Activated naive CD4-positive, alpha-beta T cell treated with anti-CD3 and anti-CD28 coated beads, Interleukin-2, amount 50 U/mL, for 72 hours (primary cell): ENCODE results near the gene GPC5. TPM values are rescaled to one million over a fixed set of nuclear protein-coding genes. Genes with fewer than 3 reads are reported as not detected.

Experiments
- ATAC-seq, 2 donors: fragments of 150-1000 bp; cut with Tn5 transposase; 2 replicates each; pipeline ENCODE4 v1.10.0; 2021; ENCODE audit warnings: mild to moderate bottlenecking in 2 of 2, moderate library complexity in 2 of 2
- DNase-seq, 2 donors: peaks; one replicate each; pipeline ENCODE4 v3.0.0; 2021 to 2022; ENCODE audit warnings: low spot score in 2 of 2
- H3K27ac Mint-ChIP-seq, 2 donors: one replicate each; pipeline ENCODE4 v1.8.0; 2022; ENCODE audit warnings: mild to moderate bottlenecking in 2 of 2, mixed read lengths in 2 of 2
- H3K36me3 Mint-ChIP-seq, 2 donors: one replicate each; pipeline ENCODE4 v1.8.0; 2022; ENCODE audit warnings: mixed read lengths in 2 of 2
- H3K9me3 Mint-ChIP-seq, 2 donors: one replicate each; pipeline ENCODE4 v1.8.0; 2022; ENCODE audit warnings: mixed read lengths in 2 of 2
- total RNA-seq, 2 donors: library from RNA; stranded (reverse); gene quantifications; one replicate each; pipeline ENCODE4 v1.2.3, GENCODE V29; 2022

GPC5 gene
- total RNA-seq, 2 donors from 2014 or later, result 0.11 to 0.78 TPM

GRCh38 chr13:92590503-92590908 is 1192.1 kb downstream of the GPC5 start:
- Mint-ChIP-seq H3K27ac (no peak overlapping the region), H3K36me3 (peaks cover 0 to 15% of the 10 kb centered on the region in 2 donors), H3K9me3 (peaks cover 22 to 34% of the 10 kb centered on the region in 2 donors)
- DNase-seq (no peak), ATAC-seq (no peak)

- Mint-ChIP-seq H3K9me3 (peaks cover 17 to 33% of the 10 kb centered on the region in 2 donors), H3K27ac (no peak overlapping the region), H3K36me3 (peaks cover 0 to 15% of the 10 kb centered on the region in 2 donors)
- no peak for DNase-seq
- ATAC-seq, result no peak
Measured at GRCh38 chr13:92591117-92591516, 1192.7 kb downstream of the GPC5 start.

GRCh38 chr13:92592757-92593156 is 1194.3 kb downstream of the GPC5 start:
- ATAC-seq, result no peak
- Mint-ChIP-seq H3K36me3 (peaks cover 0 to 15% of the 10 kb centered on the region in 2 donors), H3K9me3 (peaks cover 17 to 30% of the 10 kb centered on the region in 2 donors)

GRCh38 chr13:92602560-92602959 is 1204.1 kb downstream of the GPC5 start:
- no peak overlapping the region for H3K27ac Mint-ChIP-seq
- DNase-seq (no peak), ATAC-seq (no peak)
- H3K36me3 Mint-ChIP-seq, result no peaks in the 10 kb centered on the region
- peaks cover 11 to 12% of the 10 kb centered on the region in 2 donors for H3K9me3 Mint-ChIP-seq

More at GRCh38 chr13:92592757-92593156, 1194.3 kb downstream of the GPC5 start:
- no peak overlapping the region for H3K27ac Mint-ChIP-seq
- no peak for DNase-seq

GRCh38 chr13:92609376-92609775 is 1211.0 kb downstream of the GPC5 start:
- no peaks in the 10 kb centered on the region for H3K36me3 Mint-ChIP-seq
- ATAC-seq, result no peak
- no peak overlapping the region for H3K27ac Mint-ChIP-seq
- DNase-seq, result no peak
- no peaks in the 10 kb centered on the region for H3K9me3 Mint-ChIP-seq

GRCh38 chr13:92612892-92613291 is 1214.5 kb downstream of the GPC5 start:
- ATAC-seq, result no peak
- H3K9me3 Mint-ChIP-seq, result no peaks in the 10 kb centered on the region
- DNase-seq, result no peak
- H3K27ac Mint-ChIP-seq, result no peak overlapping the region
- no peaks in the 10 kb centered on the region for H3K36me3 Mint-ChIP-seq

- ATAC-seq, result no peak
- no peaks in the 10 kb centered on the region for H3K36me3 Mint-ChIP-seq
- no peak overlapping the region for H3K27ac Mint-ChIP-seq
- H3K9me3 Mint-ChIP-seq, result no peaks in the 10 kb centered on the region
- DNase-seq, result no peak
Measured at GRCh38 chr13:92613921-92614320, 1215.5 kb downstream of the GPC5 start.

GRCh38 chr13:92621985-92622384 is 1223.6 kb downstream of the GPC5 start:
- Mint-ChIP-seq H3K9me3 (peaks cover 8 to 9% of the 10 kb centered on the region in 2 donors), H3K27ac (no peak overlapping the region)
- no peak for ATAC-seq

GRCh38 chr13:92622905-92623304 is 1224.5 kb downstream of the GPC5 start:
- H3K27ac Mint-ChIP-seq, result no peak overlapping the region
- no peak for DNase-seq
- no peaks in the 10 kb centered on the region for H3K36me3 Mint-ChIP-seq
- ATAC-seq, result no peak
- H3K9me3 Mint-ChIP-seq, result peaks cover 8 to 9% of the 10 kb centered on the region in 2 donors

More at GRCh38 chr13:92621985-92622384, 1223.6 kb downstream of the GPC5 start:
- no peak for DNase-seq
- no peaks in the 10 kb centered on the region for H3K36me3 Mint-ChIP-seq

GRCh38 chr13:92626274-92626673 is 1227.9 kb downstream of the GPC5 start:
- no peak for DNase-seq
- no peaks in the 10 kb centered on the region for H3K36me3 Mint-ChIP-seq
- H3K27ac Mint-ChIP-seq, result peak overlapping the region in 1 of 2 donors; percentile 16
- H3K9me3 Mint-ChIP-seq, result peaks cover 9 to 13% of the 10 kb centered on the region in 2 donors
- ATAC-seq, result no peak

- ATAC-seq, result no peak
Measured at GRCh38 chr13:92640936-92641335, 1242.5 kb downstream of the GPC5 start.

GRCh38 chr13:92649140-92649813 is 1250.9 kb downstream of the GPC5 start:
- Mint-ChIP-seq H3K27ac (no peak overlapping the region), H3K9me3 (peaks cover 0 to 6% of the 10 kb centered on the region in 2 donors), H3K36me3 (no peaks in the 10 kb centered on the region)
- DNase-seq, result no peak
- ATAC-seq, result no peak

More at GRCh38 chr13:92640936-92641335, 1242.5 kb downstream of the GPC5 start:
- Mint-ChIP-seq H3K9me3 (peaks cover 10 to 15% of the 10 kb centered on the region in 2 donors), H3K27ac (no peak overlapping the region), H3K36me3 (no peaks in the 10 kb centered on the region)
- no peak for DNase-seq

GRCh38 chr13:92656103-92656502 is 1257.7 kb downstream of the GPC5 start:
- H3K36me3 Mint-ChIP-seq, result no peaks in the 10 kb centered on the region
- ATAC-seq (no peak), DNase-seq (no peak)
- H3K27ac Mint-ChIP-seq, result no peak overlapping the region
- peaks cover 12 to 17% of the 10 kb centered on the region in 2 donors for H3K9me3 Mint-ChIP-seq

GRCh38 chr13:92656648-92657047 is 1258.2 kb downstream of the GPC5 start:
- ATAC-seq, result no peak
- Mint-ChIP-seq H3K9me3 (peaks cover 13 to 17% of the 10 kb centered on the region in 2 donors), H3K27ac (no peak overlapping the region), H3K36me3 (no peaks in the 10 kb centered on the region)
- DNase-seq, result no peak

- H3K27ac Mint-ChIP-seq, result no peak overlapping the region
- peaks cover 20 to 24% of the 10 kb centered on the region in 2 donors for H3K9me3 Mint-ChIP-seq
- no peaks in the 10 kb centered on the region for H3K36me3 Mint-ChIP-seq
- DNase-seq (no peak), ATAC-seq (no peak)
Measured at GRCh38 chr13:92657565-92657964, 1259.1 kb downstream of the GPC5 start.

GRCh38 chr13:92658293-92658692 is 1259.9 kb downstream of the GPC5 start:
- H3K9me3 Mint-ChIP-seq, result peaks cover 18 to 24% of the 10 kb centered on the region in 2 donors
- no peaks in the 10 kb centered on the region for H3K36me3 Mint-ChIP-seq
- DNase-seq (no peak), ATAC-seq (no peak)
- no peak overlapping the region for H3K27ac Mint-ChIP-seq

GRCh38 chr13:92661406-92661805 is 1263.0 kb downstream of the GPC5 start:
- H3K9me3 Mint-ChIP-seq, result peaks cover 16 to 18% of the 10 kb centered on the region in 2 donors
- H3K27ac Mint-ChIP-seq, result no peak overlapping the region
- H3K36me3 Mint-ChIP-seq, result no peaks in the 10 kb centered on the region
- DNase-seq, result no peak
- no peak for ATAC-seq

- H3K36me3 Mint-ChIP-seq, result peaks cover 0 to 5% of the 10 kb centered on the region in 2 donors
- ATAC-seq, result no peak
- DNase-seq, result no peak
- peaks cover 18 to 27% of the 10 kb centered on the region in 2 donors for H3K9me3 Mint-ChIP-seq
- no peak overlapping the region for H3K27ac Mint-ChIP-seq
Measured at GRCh38 chr13:92668157-92668556, 1269.7 kb downstream of the GPC5 start.
